HFFc6 (cell line): ENCODE measurements around the gene SH3PXD2A. TPM values are rescaled to one million over a fixed set of nuclear protein-coding genes. Genes with fewer than 3 reads are reported as not detected.
A peak's percentile ranks its signal among the peaks of the same experiment; 100 is the strongest.
"Not testable (repeated sequence)": the region's sequence is repeated elsewhere in the genome, so short reads cannot be mapped to it uniquely, and the experiment has no call there.

Experiments
- DNase-seq: peaks from one replicate; pipeline ENCODE4 v3.0.0-alpha.2; 2018
- H3K27ac Mint-ChIP-seq: 2 replicates; pipeline ENCODE4 v1.8.0; 2020; ENCODE audit warnings: mild to moderate bottlenecking, mixed read lengths
- H3K27me3 Mint-ChIP-seq: 2 replicates; pipeline ENCODE4 v1.8.0; 2021; ENCODE audit warnings: mild to moderate bottlenecking, moderate library complexity, mixed read lengths; ENCODE audit not compliant: insufficient read depth
- H3K36me3 Mint-ChIP-seq: 2 replicates; pipeline ENCODE4 v1.8.0; 2021; ENCODE audit warnings: low read depth, mixed read lengths
- H3K4me1 Mint-ChIP-seq: 2 replicates; pipeline ENCODE4 v1.8.0; 2020; ENCODE audit warnings: low read depth, mixed read lengths
- H3K4me3 Mint-ChIP-seq: 2 replicates; pipeline ENCODE4 v1.8.0; 2020; ENCODE audit warnings: mild to moderate bottlenecking, moderate library complexity, mixed read lengths
- H3K9me3 Mint-ChIP-seq: 2 replicates; pipeline ENCODE4 v1.8.0; 2020; ENCODE audit warnings: mild to moderate bottlenecking, mixed read lengths
- total RNA-seq, 6 experiments: library from RNA; stranded (reverse); fragmentation: NEBNext Ultra II Directional; extraction: Animal tissue kit (Norgen Biotek cat#: 25700); gene quantifications; 2 replicates in 1 of 6; 3 replicates in 5 of 6; pipeline ENCODE4 v1.2.3, GENCODE V29; 2021
- TF ChIP-seq, protein P1 (sequence below): fragments of 200-600 bp; sonication (generic); IDR thresholded peaks from 2 replicates; pipeline ENCODE4 v1.5.0; 2021; ENCODE audit warnings: antibody characterized with exemption, mild to moderate bottlenecking

Gene SH3PXD2A
- total RNA-seq, 6 experiments from 2014 or later: 75.5 to 113 (median 81.1) TPM

DNA sequence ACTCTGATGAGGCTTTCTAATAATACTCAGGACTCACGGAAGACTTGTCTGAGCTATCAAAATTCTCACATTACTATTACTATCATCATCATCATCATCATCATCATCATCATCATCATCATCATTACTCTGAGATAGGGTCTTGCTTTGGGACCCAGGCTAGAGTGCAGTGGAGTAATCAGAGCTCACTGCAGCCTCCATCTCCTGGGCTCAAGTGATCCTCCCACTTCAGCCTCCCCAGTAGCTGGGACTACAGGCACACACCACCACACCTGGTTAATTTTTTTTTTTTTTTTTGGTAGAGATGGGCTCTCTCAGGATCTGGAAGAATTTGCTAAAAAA, 249.3 kb downstream of the SH3PXD2A start:
- DNase-seq, H3K4me3 Mint-ChIP-seq, H3K9me3 Mint-ChIP-seq: not testable (repeated sequence)
- TF ChIP-seq, protein P1, sequence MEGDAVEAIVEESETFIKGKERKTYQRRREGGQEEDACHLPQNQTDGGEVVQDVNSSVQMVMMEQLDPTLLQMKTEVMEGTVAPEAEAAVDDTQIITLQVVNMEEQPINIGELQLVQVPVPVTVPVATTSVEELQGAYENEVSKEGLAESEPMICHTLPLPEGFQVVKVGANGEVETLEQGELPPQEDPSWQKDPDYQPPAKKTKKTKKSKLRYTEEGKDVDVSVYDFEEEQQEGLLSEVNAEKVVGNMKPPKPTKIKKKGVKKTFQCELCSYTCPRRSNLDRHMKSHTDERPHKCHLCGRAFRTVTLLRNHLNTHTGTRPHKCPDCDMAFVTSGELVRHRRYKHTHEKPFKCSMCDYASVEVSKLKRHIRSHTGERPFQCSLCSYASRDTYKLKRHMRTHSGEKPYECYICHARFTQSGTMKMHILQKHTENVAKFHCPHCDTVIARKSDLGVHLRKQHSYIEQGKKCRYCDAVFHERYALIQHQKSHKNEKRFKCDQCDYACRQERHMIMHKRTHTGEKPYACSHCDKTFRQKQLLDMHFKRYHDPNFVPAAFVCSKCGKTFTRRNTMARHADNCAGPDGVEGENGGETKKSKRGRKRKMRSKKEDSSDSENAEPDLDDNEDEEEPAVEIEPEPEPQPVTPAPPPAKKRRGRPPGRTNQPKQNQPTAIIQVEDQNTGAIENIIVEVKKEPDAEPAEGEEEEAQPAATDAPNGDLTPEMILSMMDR: peak; percentile 33; the same call in 1 of the 2 replicates
- peak overlapping the region; percentile 49 for H3K27ac Mint-ChIP-seq
- peaks cover 39% of the 10 kb centered on the region for H3K36me3 Mint-ChIP-seq
- H3K27me3 Mint-ChIP-seq: peaks cover 13% of the 10 kb centered on the region
- H3K4me1 Mint-ChIP-seq: peaks cover 10% of the 10 kb centered on the region

DNA sequence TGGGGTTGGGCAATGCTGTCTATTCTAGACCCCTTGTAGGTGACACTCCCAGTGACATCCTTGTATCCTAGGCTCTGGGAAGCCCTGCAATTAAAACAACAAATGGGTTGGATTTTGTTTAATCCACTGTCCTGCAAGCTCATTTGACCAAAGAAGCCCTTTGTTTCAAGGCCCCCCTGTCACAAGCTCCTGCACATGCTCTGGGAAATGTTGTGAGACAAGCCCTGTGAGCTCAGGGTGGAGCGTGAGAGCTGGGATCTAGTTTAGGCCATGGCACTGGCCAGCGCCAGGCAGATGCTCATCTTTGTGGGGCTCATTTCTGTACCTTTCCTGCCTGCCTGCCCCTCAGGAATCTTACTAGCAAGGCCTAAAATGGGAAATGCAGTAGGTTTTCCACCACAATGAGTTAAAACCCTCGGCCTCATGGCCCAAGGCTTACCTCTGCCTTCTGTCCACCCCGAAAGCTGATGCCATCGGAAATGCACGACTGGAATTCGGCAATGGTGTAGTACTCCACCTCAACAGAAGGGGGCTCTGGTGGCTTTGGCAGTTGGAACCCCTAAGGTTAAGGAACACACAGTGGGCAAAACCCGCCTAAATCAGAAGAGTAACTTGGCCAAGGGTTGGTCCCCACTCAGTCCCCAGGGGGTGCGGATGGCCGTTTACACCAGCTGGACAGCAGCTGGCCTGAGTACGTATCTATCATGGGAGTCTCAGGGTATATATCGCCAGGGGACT, 249.8 kb downstream of the SH3PXD2A start:
- Mint-ChIP-seq H3K9me3 (no peaks in the 10 kb centered on the region), H3K4me3 (no peak overlapping the region), H3K4me1 (peaks cover 15% of the 10 kb centered on the region), H3K27ac (peak overlapping the region; percentile 49), H3K27me3 (peaks cover 10% of the 10 kb centered on the region), H3K36me3 (peaks cover 39% of the 10 kb centered on the region)
- TF ChIP-seq, protein P1: peak; percentile 90
- DNase-seq: peak; percentile 64

DNA sequence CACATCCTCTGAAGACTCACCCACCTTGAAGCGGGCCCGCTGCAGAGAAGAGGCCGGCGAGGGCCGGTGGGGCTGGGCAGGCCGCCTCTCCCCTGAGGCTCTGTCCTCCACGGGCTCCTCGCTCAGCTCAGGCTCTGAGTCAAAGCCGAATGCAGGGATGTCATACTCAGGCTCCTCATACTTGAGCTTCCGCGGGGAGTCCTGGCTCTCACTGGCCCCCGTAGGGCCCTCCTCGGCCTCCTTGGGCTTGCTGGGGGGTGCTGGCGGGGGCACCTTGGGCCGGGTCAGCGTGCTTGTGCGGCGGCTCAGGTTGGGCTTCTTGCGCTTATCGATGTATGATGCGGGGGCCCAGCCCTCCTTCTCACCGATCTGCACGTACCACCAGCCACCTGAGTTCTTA, 252.0 kb downstream of the SH3PXD2A start:
- Mint-ChIP-seq H3K27ac (no peak overlapping the region; the same call in 1 of the 2 replicates), H3K4me1 (peaks cover 32% of the 10 kb centered on the region), H3K27me3 (peaks cover 14% of the 10 kb centered on the region), H3K36me3 (peaks cover 28% of the 10 kb centered on the region), H3K4me3 (no peak overlapping the region), H3K9me3 (no peaks in the 10 kb centered on the region)
- TF ChIP-seq, protein P1: no peak
- DNase-seq: no peak

DNA sequence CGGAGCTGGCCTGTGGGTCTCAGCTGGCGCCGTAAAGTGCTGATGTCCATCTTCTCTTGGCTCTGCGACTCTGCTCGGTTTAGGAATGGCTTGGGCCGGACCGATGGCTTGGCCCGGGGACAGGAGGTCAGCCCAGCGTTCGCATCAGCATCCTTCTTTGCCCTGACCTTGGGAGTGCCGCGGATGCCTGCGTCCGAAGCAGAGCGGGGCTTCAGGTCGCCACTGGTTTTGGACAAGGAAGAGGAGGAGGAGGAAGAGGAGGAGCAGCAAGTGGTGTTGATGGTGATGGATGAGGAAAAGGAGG, 252.6 kb downstream of the SH3PXD2A start:
- H3K36me3 Mint-ChIP-seq: peaks cover 28% of the 10 kb centered on the region
- TF ChIP-seq, protein P1: no peak
- no peak overlapping the region; the same call in 1 of the 2 replicates for H3K4me3 Mint-ChIP-seq
- H3K4me1 Mint-ChIP-seq: peaks cover 32% of the 10 kb centered on the region
- peaks cover 14% of the 10 kb centered on the region for H3K27me3 Mint-ChIP-seq
- no peak overlapping the region; the same call in 1 of the 2 replicates for H3K27ac Mint-ChIP-seq
- no peaks in the 10 kb centered on the region for H3K9me3 Mint-ChIP-seq
- no peak for DNase-seq

DNA sequence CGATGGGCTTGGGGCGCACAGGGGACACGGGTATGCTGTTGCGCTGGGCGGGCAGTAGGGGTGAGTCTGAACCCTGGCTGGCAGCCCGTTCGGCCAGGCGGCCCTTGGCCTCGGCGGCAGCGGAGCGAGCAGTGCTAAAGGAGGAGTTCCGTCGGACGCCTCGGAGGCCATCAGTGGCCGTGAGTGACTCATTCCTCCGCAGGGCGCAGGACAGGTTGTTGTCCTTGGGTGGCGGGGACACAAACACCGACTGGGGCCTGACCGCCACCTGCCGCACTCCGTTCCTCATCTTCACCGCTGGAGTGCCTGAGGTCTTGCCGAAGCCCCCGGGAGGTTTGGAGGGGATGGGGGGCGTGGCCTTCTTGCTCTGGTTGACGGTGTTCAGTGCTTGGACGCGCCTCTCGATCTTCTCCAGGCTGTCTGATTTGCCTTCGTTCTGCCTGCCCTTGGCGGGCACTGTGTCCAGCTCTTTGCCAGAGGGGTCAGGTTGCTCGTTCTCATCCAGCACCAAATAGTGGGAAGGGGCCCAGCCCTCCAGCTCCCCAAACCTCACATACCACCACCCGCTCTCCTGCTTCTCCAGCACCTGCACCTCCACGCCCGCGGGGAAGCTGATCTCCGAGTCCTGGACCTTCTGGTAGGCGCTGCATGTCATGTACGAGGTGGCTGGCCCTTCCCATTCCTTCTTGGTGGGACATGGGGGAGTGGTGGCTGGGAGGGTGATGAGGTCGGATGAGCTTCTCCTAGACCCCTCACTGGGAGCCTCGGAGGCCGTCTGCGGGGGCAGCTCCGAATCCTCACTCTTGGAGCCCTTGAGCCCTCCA, 253.1 kb downstream of the SH3PXD2A start:
- no peak overlapping the region for H3K4me3 Mint-ChIP-seq
- H3K4me1 Mint-ChIP-seq: peaks cover 32% of the 10 kb centered on the region
- no peak overlapping the region; the same call in 1 of the 2 replicates for H3K27ac Mint-ChIP-seq
- TF ChIP-seq, protein P1: no peak
- peaks cover 14% of the 10 kb centered on the region for H3K27me3 Mint-ChIP-seq
- H3K9me3 Mint-ChIP-seq: no peaks in the 10 kb centered on the region
- no peak for DNase-seq
- peaks cover 28% of the 10 kb centered on the region for H3K36me3 Mint-ChIP-seq
